Suppressor macrophage (primary cell): ENCODE measurements around the gene PRR14.

Experiments
- DNase-seq, 4 experiments: peaks; one replicate each; pipeline ENCODE4 v3.0.0-alpha.2; 2020 to 2022
- total RNA-seq, 17 experiments: gene quantifications; one replicate each; lab custom pipeline; 2026; ENCODE audit warnings: mixed read lengths in 6 of 17, inconsistent platforms in 3 of 17; lab: John Stamatoyannopoulos, UW

Gene PRR14
- 4.5 to 18.3 (median 8.9) reads per million in 17 experiments for total RNA-seq

GRCh38 chr16:30650369-30651123 lies at the start of gene PRR14:
TSS of gene PRR14 (plus strand) at chr16:30650960. CDS start at chr16:30651646, 686 bp downstream.
- DNase-seq = peak; percentile 99 to 100 (median 100)

DNA sequence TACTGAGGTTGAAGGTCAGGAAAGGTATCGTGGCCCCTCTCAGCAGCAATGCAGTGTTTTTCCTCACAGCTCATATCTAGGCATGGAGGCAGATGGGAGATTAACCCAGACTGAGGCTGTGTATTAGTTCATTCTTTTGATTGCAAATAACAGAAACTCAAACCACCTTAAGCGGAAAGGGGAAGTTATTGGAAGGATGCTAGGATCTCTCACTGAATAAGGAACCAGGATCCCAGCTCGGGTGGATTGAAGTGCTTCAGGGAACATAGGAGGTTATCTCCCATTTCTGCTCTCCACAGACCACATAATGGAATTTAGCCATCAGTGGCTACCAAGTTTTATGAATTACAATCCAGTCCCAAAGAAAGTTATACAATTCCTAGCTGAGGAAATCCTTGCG lies 48.8 kb upstream of the PRR14 start:
- DNase-seq = peak; percentile 49 to 75 (median 65)

DNA sequence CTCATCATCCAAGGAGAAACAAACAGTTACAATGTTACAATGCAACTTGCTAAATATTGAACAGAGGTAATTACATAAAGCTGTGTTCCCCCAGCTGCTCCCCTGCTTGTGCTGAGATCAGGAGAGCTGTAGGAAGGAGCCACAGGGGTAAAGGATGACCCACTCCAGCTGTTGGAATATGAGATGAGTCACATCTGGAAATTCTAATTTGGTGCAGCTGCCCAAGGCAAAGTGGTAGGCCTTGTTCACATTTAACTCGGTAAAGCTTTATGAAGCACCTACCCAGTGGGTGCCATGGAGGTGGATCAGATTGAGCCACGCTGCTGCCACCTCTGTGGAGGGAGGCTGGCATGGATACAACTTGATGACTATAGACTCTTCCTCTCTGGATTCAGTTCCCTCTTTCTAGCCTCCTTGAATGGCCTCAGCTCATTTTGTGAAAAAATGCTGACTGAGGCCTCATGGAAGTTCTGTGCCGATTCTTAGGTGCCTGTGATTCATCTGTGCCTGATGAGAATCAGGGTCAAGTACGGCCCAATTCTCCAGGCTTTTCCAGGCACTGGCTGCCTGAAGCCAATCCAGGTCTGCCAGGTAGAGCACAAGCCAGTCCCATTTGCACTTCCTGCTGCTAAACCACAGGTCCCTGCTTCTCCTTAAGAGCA lies 48.0 kb upstream of the PRR14 start:
- peak; percentile 63 to 84 (median 76) for DNase-seq

DNA sequence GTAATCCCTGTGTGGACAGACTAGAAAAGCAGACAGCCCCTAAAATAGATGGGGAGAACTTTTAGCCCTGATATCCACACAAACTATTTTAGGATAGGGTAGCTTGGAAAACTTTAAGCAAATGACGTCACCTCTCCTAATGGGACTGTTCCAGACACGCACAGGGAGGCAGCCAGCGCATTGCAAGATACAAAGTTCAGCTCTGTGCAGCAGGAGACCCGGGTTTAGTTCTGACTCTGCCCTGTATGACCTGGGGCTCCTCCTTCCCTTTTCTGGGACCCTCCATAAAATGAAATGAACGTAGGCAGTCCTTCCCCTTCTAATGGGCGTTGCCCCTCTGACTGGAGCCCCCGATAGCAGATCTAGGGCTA lies 46.8 kb upstream of the PRR14 start:
- no peak for DNase-seq

GRCh38 chr16:30604316-30604947 lies 46.3 kb upstream of the PRR14 start:
- DNase-seq = no peak

- DNase-seq = peak; percentile 62 to 80 (median 78)
These were observed 45.6 kb upstream of the PRR14 start for GRCh38 chr16:30605158-30605557.

DNA sequence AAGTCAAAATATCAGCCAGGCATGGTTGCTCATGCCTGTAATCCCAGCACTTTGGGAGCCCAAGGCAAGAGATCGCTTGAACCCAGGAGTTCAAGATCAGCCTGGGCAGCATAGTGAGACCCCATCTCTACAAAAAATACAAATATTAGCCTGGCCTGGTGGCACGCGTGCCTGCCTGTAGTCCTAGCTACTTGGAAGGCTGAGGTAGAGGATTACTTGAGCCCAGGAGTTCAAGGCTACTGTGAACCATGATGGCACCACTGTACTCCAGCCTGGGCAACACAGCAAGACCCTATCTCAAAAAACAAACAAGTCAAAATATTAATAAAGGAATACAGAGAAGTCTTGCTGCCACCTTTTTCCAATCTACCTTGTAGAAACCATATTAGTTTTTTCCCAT lies 44.8 kb upstream of the PRR14 start:
- no peak for DNase-seq

- DNase-seq = peak in 1 of 4 experiments; percentile 11
These were observed 41.5 kb upstream of the PRR14 start for GRCh38 chr16:30609002-30609925.

GRCh38 chr16:30609926-30610839 lies 40.6 kb upstream of the PRR14 start, which contains the start of gene ZNF689:
TSS of gene ZNF689 (minus strand) at chr16:30610389. CDS start at chr16:30610041, 348 bp downstream.
- DNase-seq = peak; percentile 96 to 98 (median 98)

DNA sequence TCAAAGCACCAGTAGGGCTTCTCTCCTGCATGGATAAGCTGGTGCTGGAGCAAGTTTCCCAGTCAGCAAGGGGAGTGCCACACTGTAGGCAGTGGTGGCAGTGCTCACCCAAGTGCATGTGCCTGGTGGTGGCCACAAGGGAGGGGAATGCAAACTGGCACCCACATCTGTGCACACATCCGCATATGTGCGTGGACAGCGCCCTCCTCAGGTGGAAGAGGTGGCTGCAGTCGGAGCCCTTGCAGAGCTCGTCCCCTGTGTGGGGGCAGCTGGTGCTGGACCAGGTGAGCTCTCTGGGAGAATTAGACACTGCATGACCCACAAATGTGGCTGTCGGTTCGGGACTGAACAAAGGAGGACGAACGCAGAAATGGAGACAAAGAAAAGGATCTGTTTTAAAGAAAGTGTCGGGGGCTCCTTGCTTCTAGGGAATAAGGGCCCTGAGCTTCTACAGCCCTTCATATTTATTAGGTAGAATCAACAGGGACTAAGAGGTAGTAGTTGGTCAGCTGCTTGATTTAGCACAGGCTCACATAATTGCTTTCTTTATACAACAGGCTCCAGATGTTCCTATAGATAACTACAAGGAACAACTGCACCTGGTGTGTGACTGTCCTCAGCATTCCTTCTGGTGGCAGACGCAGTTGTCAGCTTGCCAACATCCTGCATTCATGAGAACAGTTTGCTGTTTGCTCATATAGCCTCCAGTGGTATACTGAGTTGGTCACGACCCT lies 35.2 kb upstream of the PRR14 start:
- peak; percentile 82 to 90 (median 82) for DNase-seq

- DNase-seq = peak in 2 of 4 experiments; percentile 45 to 52
These were observed 31.6 kb upstream of the PRR14 start for GRCh38 chr16:30619202-30619601.

DNA sequence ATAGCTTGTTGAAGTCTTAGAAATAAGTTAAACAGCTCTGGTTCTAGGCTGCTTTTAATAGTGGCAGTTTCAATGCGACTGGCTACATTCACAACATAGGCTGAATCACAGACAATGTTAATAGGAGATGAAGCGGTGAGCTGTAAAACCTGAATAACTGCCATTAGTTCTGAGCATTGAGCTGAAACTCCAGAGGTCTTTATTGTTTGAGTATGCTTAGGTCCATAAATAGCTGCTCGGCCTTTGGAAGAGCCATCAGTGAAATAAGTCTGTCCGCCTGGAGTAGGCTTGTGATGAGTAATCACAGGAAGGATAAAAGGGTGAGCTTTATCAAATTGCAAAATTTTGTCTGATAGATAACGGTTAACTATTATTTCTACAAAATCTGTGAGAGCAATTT lies 31.1 kb upstream of the PRR14 start:
- no peak for DNase-seq

- no peak for DNase-seq
These were observed 30.6 kb upstream of the PRR14 start for GRCh38 chr16:30620169-30620568.

GRCh38 chr16:30621765-30622164 lies 29.0 kb upstream of the PRR14 start:
- DNase-seq = no peak

GRCh38 chr16:30622455-30623032 lies 28.2 kb upstream of the PRR14 start:
- DNase-seq = no peak

GRCh38 chr16:30623536-30624283 lies 27.1 kb upstream of the PRR14 start:
- peak; percentile 25 to 55 (median 52) for DNase-seq

DNA sequence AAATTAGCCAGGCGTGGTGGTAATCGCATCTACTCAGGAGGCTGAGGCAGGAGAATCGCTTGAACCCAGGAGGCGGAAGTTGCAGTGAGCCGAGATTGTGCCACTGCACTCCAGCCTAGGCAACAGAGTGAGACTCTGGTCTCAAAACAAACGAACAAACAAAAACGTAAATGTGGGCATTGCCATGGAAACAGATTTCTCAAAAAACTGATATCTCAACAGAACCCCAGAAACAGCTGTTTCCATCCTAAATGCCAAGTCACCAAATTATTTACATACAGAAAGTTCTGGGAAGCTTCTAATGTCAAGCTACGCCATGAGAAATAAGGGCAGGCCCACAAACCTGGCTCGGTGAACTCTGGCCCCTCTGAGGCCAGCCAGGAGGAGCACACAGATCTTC lies 24.5 kb upstream of the PRR14 start:
- DNase-seq = no peak

- DNase-seq = peak; percentile 85 to 92 (median 90)
These were observed 21.9 kb upstream of the PRR14 start for GRCh38 chr16:30628628-30629540.
